Suprapubic skin (tissue), 4 donors: ENCODE results near the gene CMBL. TPM values are rescaled to one million over a fixed set of nuclear protein-coding genes. Genes with fewer than 3 reads are reported as not detected.

Experiments used
- DNase-seq, 2 donors: peaks; one replicate each; pipeline ENCODE4 v3.0.0-alpha.2; 2019; ENCODE audit warnings: low spot score in 2 of 2
- H3K27ac ChIP-seq: fragments of 200-600 bp; sonication (generic); one replicate; pipeline ENCODE4 v1.5.1; 2019
- H3K27me3 ChIP-seq: fragments of 200-600 bp; sonication (generic); one replicate; pipeline ENCODE4 v1.5.1; 2019
- H3K36me3 ChIP-seq: fragments of 200-600 bp; sonication (generic); one replicate; pipeline ENCODE4 v1.5.1; 2019
- H3K4me1 ChIP-seq: fragments of 200-600 bp; sonication (generic); one replicate; pipeline ENCODE4 v1.5.1; 2019
- H3K4me3 ChIP-seq: fragments of 200-600 bp; sonication (generic); one replicate; pipeline ENCODE4 v1.5.1; 2019; ENCODE audit warnings: mild to moderate bottlenecking
- H3K9me3 ChIP-seq: fragments of 200-600 bp; sonication (generic); one replicate; pipeline ENCODE4 v1.5.1; 2019
- CTCF ChIP-seq, 2 donors: fragments of 200-600 bp in 1 of 2; fragments of 450-650 bp in 1 of 2; sonication (generic) in 1 of 2; IDR thresholded peaks; one replicate each; pipeline ENCODE4 v1.5.1; 2016 to 2019; ENCODE audit warnings: antibody characterized with exemption in 2 of 2, mild to moderate bottlenecking in 1 of 2, moderate library complexity in 1 of 2
- EP300 ChIP-seq: sonication (generic); formaldehyde crosslinking; IDR thresholded peaks from one replicate; pipeline ENCODE4 v1.6.1; 2017; ENCODE audit warnings: antibody characterized with exemption
- POLR2A ChIP-seq, 2 donors: fragments of 450-650 bp; IDR thresholded peaks; one replicate each; pipeline ENCODE4 v1.6.1; 2017; ENCODE audit warnings: antibody characterized with exemption in 2 of 2, mild to moderate bottlenecking in 2 of 2, moderate library complexity in 2 of 2
- POLR2AphosphoS5 ChIP-seq, 3 donors: sonication (generic); formaldehyde crosslinking; IDR thresholded peaks; one replicate each; pipeline ENCODE4 v1.6.1; 2017; ENCODE audit warnings: antibody characterized with exemption in 3 of 3
- WGBS: methylation state at CpG from one replicate; pipeline ENCODE4 v1.1.5; 2018; 5-methylcytosine and 5-hydroxymethylcytosine counted together
- total RNA-seq, 4 donors: library from RNA; depleted of rRNA; stranded (reverse); fragments of >200 nt; gene quantifications; one replicate each; pipeline ENCODE4 v1.1.0, GENCODE V29; 2016

CMBL gene
- total RNA-seq, 4 donors from 2014 or later = 0.93 to 4.8 (median 2.7) TPM

DNA sequence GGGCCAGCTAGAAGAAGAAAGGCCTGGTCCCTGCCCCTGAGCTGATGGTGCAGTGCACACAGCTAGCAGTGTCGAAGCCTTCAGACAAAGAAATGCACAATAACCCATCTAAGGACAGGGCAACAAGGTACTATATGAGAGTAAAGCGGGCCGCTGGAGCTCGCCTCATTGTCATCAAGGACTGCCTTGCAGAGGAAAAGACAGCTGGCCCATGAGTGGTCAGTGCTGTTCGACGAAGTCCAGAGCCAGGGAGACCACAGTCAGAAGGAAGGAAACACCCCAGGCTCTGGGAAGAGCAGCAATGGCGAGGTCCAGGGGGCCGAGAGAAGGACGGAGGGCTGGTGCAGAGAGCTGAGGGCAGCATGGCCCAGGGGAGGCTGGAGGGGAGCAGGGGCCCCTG lies 75.3 kb downstream of the CMBL start:
- Histone ChIP-seq H3K27ac (no peak overlapping the region), H3K36me3 (peaks cover 10% of the 10 kb centered on the region), H3K9me3 (no peaks in the 10 kb centered on the region), H3K4me3 (no peak overlapping the region), H3K27me3 (no peaks in the 10 kb centered on the region), H3K4me1 (no peaks in the 10 kb centered on the region)
- WGBS = 96% methylated on average over 9 of the region's 9 CpGs
- DNase-seq = no peak
- TF ChIP-seq POLR2AphosphoS5 (IDR thresholded peaks at IDR 0.05) (no peak), POLR2A (IDR thresholded peaks at IDR 0.05) (no peak), EP300 (no peak)

DNA sequence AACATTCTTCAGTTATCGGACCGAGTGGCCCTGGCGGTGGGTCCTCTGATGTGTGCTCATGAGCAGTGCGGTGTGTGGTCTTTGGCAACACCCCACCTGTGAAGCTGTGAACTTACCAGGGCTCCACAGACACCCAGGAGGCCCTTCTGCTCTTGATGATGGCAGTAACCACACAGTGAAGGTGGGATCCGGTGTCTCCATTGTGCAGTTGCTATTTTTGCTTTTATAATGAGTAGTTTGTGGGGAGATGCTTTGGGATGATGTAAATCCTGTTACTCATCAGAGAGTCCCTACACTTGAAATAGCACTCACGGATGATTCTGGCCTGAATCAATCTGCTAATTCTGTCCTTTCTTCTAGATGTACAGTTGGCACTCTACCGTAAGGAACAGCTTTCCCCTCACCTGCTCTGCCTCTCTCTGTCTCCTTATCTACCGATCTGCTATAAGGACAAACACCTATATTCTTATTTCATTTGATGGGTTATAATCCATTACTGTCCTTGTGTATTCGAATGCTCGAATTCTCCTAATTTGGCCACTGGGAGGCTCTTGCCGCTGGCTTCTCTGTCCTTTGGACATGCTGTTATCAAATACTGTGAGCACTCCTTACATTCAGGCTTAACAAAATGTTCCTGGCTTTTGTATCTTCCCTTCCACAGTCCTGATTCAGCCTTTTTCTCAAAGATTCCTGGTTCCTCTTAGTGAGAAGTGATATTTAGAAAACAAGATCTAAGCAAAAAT lies 78.2 kb downstream of the CMBL start:
- Histone ChIP-seq H3K9me3 (peaks cover under 1% of the 10 kb centered on the region), H3K4me3 (no peak overlapping the region), H3K27ac (no peak overlapping the region), H3K36me3 (peaks cover 2% of the 10 kb centered on the region), H3K4me1 (no peaks in the 10 kb centered on the region), H3K27me3 (no peaks in the 10 kb centered on the region)
- WGBS = 91% methylated on average over 11 of the region's 11 CpGs
- TF ChIP-seq EP300 (no peak), CTCF (IDR thresholded peaks at IDR 0.05) (no peak), POLR2AphosphoS5 (IDR thresholded peaks at IDR 0.05) (no peak), POLR2A (IDR thresholded peaks at IDR 0.05) (no peak)
- DNase-seq = no peak

- 97% methylated on average over 1 of the region's 1 CpG for WGBS
- DNase-seq = no peak
- TF ChIP-seq POLR2A (IDR thresholded peaks at IDR 0.05) (no peak), EP300 (no peak), CTCF (IDR thresholded peaks at IDR 0.05) (no peak), POLR2AphosphoS5 (IDR thresholded peaks at IDR 0.05) (no peak)
Observed at GRCh38 chr5:10228288-10228687, 79.4 kb downstream of the CMBL start.

More at GRCh38 chr5:10228288-10228687, 79.4 kb downstream of the CMBL start:
- H3K27ac ChIP-seq = no peak overlapping the region
- H3K36me3 ChIP-seq = no peaks in the 10 kb centered on the region
- no peaks in the 10 kb centered on the region for H3K27me3 ChIP-seq
- H3K9me3 ChIP-seq = peaks cover 4% of the 10 kb centered on the region
- no peaks in the 10 kb centered on the region for H3K4me1 ChIP-seq
- no peak overlapping the region for H3K4me3 ChIP-seq

Other genes with a start within 250 kb of the CMBL start
- 10 to 100 TPM in 3 of 4 donors, 1 to 10 TPM in 1; 6.1 to 29.3 (median 20.6) TPM for gene ATPSCKMT, start 58.0 kb downstream of the CMBL start, total RNA-seq
- 100 to 1,000 TPM in 3 of 4 donors, 10 to 100 TPM in 1; 65.8 to 154 (median 142) TPM for gene CCT5, start 57.6 kb downstream of the CMBL start, total RNA-seq
- 100 to 1,000 TPM in 3 of 4 donors, 10 to 100 TPM in 1; 89.7 to 273 (median 143) TPM for gene MARCHF6, start 45.8 kb upstream of the CMBL start, total RNA-seq
- gene ROPN1L, start 134.0 kb upstream of the CMBL start, total RNA-seq = under 1 TPM in 1 of 4 donors, not detected in 3; 0.81 TPM